ENCODE results near the gene TPRN. TPM values are rescaled to one million over a fixed set of nuclear protein-coding genes. Genes with fewer than 3 reads are reported as not detected.
A peak's percentile ranks its signal among the peaks of the same experiment; 100 is the strongest.

TPRN gene
- polyA plus RNA-seq, 6 donors from 2014 or later = 0.21 to 1.1 (median 0.48) TPM

GRCh38 chr9:137180491-137180890, 20.1 kb downstream of the TPRN start:
- Mint-ChIP-seq H3K9me3 (no peaks in the 10 kb centered on the region), H3K27ac (no peak overlapping the region), H3K4me3 (no peak overlapping the region), H3K27me3 (no peaks in the 10 kb centered on the region), H3K36me3 (peaks cover 0 to 13% of the 10 kb centered on the region in 2 donors), H3K4me1 (peaks cover 3 to 15% (median 9%) of the 10 kb centered on the region in 3 donors)
- ATAC-seq (ENCODE audit: low read depth in 2 of 2) (no peak), DNase-seq (no peak)

- no peak overlapping the region for H3K27ac Mint-ChIP-seq
- ATAC-seq (ENCODE audit: low read depth in 2 of 2) (no peak), DNase-seq (no peak)
- no peaks in the 10 kb centered on the region for H3K9me3 Mint-ChIP-seq
- no peaks in the 10 kb centered on the region for H3K27me3 Mint-ChIP-seq
- H3K4me3 Mint-ChIP-seq = no peak overlapping the region
- peaks cover 0 to 13% of the 10 kb centered on the region in 2 donors for H3K36me3 Mint-ChIP-seq
- H3K4me1 Mint-ChIP-seq = peaks cover 0 to 15% (median 9%) of the 10 kb centered on the region in 3 donors
These were observed 20.8 kb downstream of the TPRN start for GRCh38 chr9:137179761-137180160.

- Mint-ChIP-seq H3K27ac (no peak overlapping the region), H3K4me1 (peaks cover 0 to 12% (median 3%) of the 10 kb centered on the region in 3 donors), H3K4me3 (no peak overlapping the region), H3K36me3 (peaks cover 0 to 9% of the 10 kb centered on the region in 2 donors), H3K9me3 (no peaks in the 10 kb centered on the region), H3K27me3 (no peaks in the 10 kb centered on the region)
- ATAC-seq (ENCODE audit: low read depth in 2 of 2) (no peak), DNase-seq (no peak)
These were observed 21.5 kb downstream of the TPRN start for GRCh38 chr9:137178939-137179630.

- Mint-ChIP-seq H3K36me3 (peaks cover 0 to 2% of the 10 kb centered on the region in 2 donors), H3K9me3 (no peaks in the 10 kb centered on the region), H3K27me3 (no peaks in the 10 kb centered on the region), H3K4me3 (no peak overlapping the region), H3K27ac (peak overlapping the region in 1 of 6 donors; percentile 63), H3K4me1 (peaks cover 0 to 10% (median under 1%) of the 10 kb centered on the region in 3 donors)
- no peak for ATAC-seq (ENCODE audit: low read depth in 2 of 2)
- DNase-seq = no peak
These were observed 22.2 kb downstream of the TPRN start for GRCh38 chr9:137178201-137178938.

GRCh38 chr9:137176302-137177182, 24.0 kb downstream of the TPRN start:
- H3K27ac Mint-ChIP-seq = peak overlapping the region in 3 of 6 donors; percentile 19 to 76 (median 23)
- peaks cover 0 to 10% (median 4%) of the 10 kb centered on the region in 3 donors for H3K4me1 Mint-ChIP-seq
- no peaks in the 10 kb centered on the region for H3K36me3 Mint-ChIP-seq
- peak overlapping the region in 1 of 8 donors; percentile 21 for H3K4me3 Mint-ChIP-seq
- peaks cover 0 to 2% (median 0%) of the 10 kb centered on the region in 3 donors for H3K27me3 Mint-ChIP-seq
- no peaks in the 10 kb centered on the region for H3K9me3 Mint-ChIP-seq
- DNase-seq (no peak), ATAC-seq (ENCODE audit: low read depth in 2 of 2) (peak; percentile 62 to 66)

GRCh38 chr9:137175345-137175961, 25.1 kb downstream of the TPRN start:
- H3K4me1 Mint-ChIP-seq = peaks cover 0 to 10% (median 6%) of the 10 kb centered on the region in 3 donors
- ATAC-seq (ENCODE audit: low read depth in 2 of 2) (peak; percentile 19 to 34), DNase-seq (no peak)
- peak overlapping the region in 1 of 8 donors; percentile 68 for H3K4me3 Mint-ChIP-seq
- H3K27ac Mint-ChIP-seq = peak overlapping the region in 2 of 6 donors; percentile 23 to 63
- H3K36me3 Mint-ChIP-seq = no peaks in the 10 kb centered on the region
- no peaks in the 10 kb centered on the region for H3K9me3 Mint-ChIP-seq
- peaks cover 0 to 13% (median 2%) of the 10 kb centered on the region in 3 donors for H3K27me3 Mint-ChIP-seq

- peak overlapping the region in 1 of 8 donors; percentile 68 for H3K4me3 Mint-ChIP-seq
- no peak for ATAC-seq (ENCODE audit: low read depth in 2 of 2)
These were observed 25.7 kb downstream of the TPRN start for GRCh38 chr9:137174722-137175293.

GRCh38 chr9:137173796-137174664, 26.5 kb downstream of the TPRN start:
- Mint-ChIP-seq H3K27ac (peak overlapping the region in 1 of 6 donors; percentile 52), H3K9me3 (no peaks in the 10 kb centered on the region), H3K27me3 (peaks cover 0 to 21% (median 10%) of the 10 kb centered on the region in 3 donors), H3K4me1 (peaks cover 0 to 12% (median 7%) of the 10 kb centered on the region in 3 donors), H3K4me3 (peak overlapping the region in 1 of 8 donors; percentile 35), H3K36me3 (no peaks in the 10 kb centered on the region)
- DNase-seq = no peak
- ATAC-seq (ENCODE audit: low read depth in 2 of 2) = no peak

More at GRCh38 chr9:137174722-137175293, 25.7 kb downstream of the TPRN start:
- DNase-seq = no peak
- Mint-ChIP-seq H3K36me3 (no peaks in the 10 kb centered on the region), H3K27me3 (peaks cover 0 to 19% (median 8%) of the 10 kb centered on the region in 3 donors), H3K4me1 (peaks cover 0 to 12% (median 10%) of the 10 kb centered on the region in 3 donors), H3K9me3 (no peaks in the 10 kb centered on the region), H3K27ac (peak overlapping the region in 1 of 6 donors; percentile 63)

GRCh38 chr9:137172901-137173795, 27.4 kb downstream of the TPRN start:
- peak overlapping the region in 1 of 6 donors; percentile 37 for H3K27ac Mint-ChIP-seq
- H3K9me3 Mint-ChIP-seq = no peaks in the 10 kb centered on the region
- no peak for ATAC-seq (ENCODE audit: low read depth in 2 of 2)

GRCh38 chr9:137171149-137171900, 29.2 kb downstream of the TPRN start:
- Mint-ChIP-seq H3K9me3 (peaks cover 0 to 1% (median 0%) of the 10 kb centered on the region in 7 donors), H3K4me3 (no peak overlapping the region), H3K4me1 (peaks cover 6 to 18% (median 10%) of the 10 kb centered on the region in 3 donors), H3K36me3 (no peaks in the 10 kb centered on the region), H3K27ac (no peak overlapping the region), H3K27me3 (peaks cover 0 to 33% (median 22%) of the 10 kb centered on the region in 3 donors)
- DNase-seq = no peak
- ATAC-seq (ENCODE audit: low read depth in 2 of 2) = no peak

More at GRCh38 chr9:137172901-137173795, 27.4 kb downstream of the TPRN start:
- no peak for DNase-seq
- Mint-ChIP-seq H3K36me3 (no peaks in the 10 kb centered on the region), H3K4me1 (peaks cover 2 to 18% (median 14%) of the 10 kb centered on the region in 3 donors), H3K4me3 (no peak overlapping the region), H3K27me3 (peaks cover 0 to 26% (median 16%) of the 10 kb centered on the region in 3 donors)

Measured in naive B cell (primary cell).